ENCODE results near the gene PYGM. TPM values are rescaled to one million over a fixed set of nuclear protein-coding genes. Genes with fewer than 3 reads are reported as not detected.

PYGM gene
- total RNA-seq, 1 experiment from 2014 or later = 1.7 TPM

DNA sequence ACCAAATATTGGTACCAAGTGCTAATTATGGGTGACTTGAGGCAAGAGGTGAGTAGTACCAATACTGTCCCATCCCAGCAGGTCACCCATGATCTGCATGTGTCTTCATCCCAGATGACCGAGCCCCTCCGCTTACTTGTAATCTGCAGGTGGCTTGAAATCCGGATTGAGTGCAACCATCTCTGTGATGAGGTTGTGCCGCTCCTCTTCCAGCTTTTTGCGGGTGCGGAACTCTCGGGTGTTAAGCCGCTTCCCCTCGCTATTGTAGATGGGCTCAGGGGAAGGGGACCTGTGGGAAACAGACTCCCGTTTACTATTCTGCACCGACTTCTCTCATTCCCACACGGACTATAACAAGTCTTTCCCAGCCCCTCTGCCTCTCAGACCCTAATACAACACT is 10.3 kb upstream of the PYGM start (continued):
- TF ChIP-seq POLR2A (IDR thresholded peaks at IDR 0.05; ENCODE audit: borderline replicate concordance, extremely low read depth, insufficient read depth, insufficient read length) = no peak
- TF ChIP-seq CEBPB (IDR thresholded peaks at IDR 0.05; ENCODE audit: low read depth) = no peak
- TF ChIP-seq FOSL1 (IDR thresholded peaks at IDR 0.05; ENCODE audit: low read depth) = no peak
- TF ChIP-seq SRF (IDR thresholded peaks at IDR 0.05; ENCODE audit: low read depth) = no peak

DNA sequence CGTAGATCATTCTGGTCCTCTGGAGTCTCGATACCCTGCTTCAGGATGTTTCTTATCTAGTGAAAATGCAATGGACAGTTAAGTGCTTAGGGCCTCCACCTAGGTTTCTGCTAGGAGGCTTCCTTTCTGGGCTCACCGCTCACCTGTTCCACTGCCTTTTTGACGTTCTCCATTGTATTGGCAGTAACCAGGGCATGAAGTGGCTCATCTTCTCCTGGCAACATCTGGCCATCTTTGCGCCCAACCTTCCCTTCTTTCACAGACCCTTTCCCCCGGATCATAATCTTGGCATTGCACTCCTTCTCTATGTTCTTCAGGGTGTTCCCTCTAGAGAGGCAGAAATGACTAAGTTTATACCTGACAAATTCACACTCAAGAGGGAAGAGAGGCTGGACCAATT is 9.5 kb upstream of the PYGM start:
- no peak for DNase-seq (ENCODE audit: low read depth, low spot score)
- ATAC-seq = no peak
- CTCF ChIA-PET = no interaction called here
- Histone ChIP-seq H3K4me1 (ENCODE audit: control insufficient read depth in 1 of 2, insufficient read depth in 2 of 2, low read length in 2 of 2) (no peaks in the 10 kb centered on the region), H3K27ac (ENCODE audit: low read depth, low read length) (no peak overlapping the region), H2AFZ (ENCODE audit: low read depth, low read length, poor library complexity, severe bottlenecking) (no peak overlapping the region), H3K79me2 (ENCODE audit: insufficient read depth, low read length) (peaks cover 92% of the 10 kb centered on the region), H3K4me3 (replicated peaks in 1 of 2; ENCODE audit: low read depth in 1 of 2, low read length in 2 of 2) (no peak overlapping the region), H3K27me3 (ENCODE audit: insufficient read depth, low read length) (no peaks in the 10 kb centered on the region), H3K9me2 (ENCODE audit: insufficient read depth) (no peaks in the 10 kb centered on the region), H4K20me1 (ENCODE audit: insufficient read depth) (peaks cover 57% of the 10 kb centered on the region; the same call in 1 of the 2 replicates), H3K9ac (ENCODE audit: low read length) (no peak overlapping the region), H3K9me3 (ENCODE audit: control insufficient read depth in 1 of 2, insufficient read depth in 1 of 2, low read depth in 1 of 2, low read length in 2 of 2) (no peaks in the 10 kb centered on the region), H3K4me2 (ENCODE audit: low read length) (no peak overlapping the region), H3K36me3 (ENCODE audit: control insufficient read depth in 1 of 2, insufficient read depth in 2 of 2, low read length in 2 of 2) (peaks cover 91 to 95% of the 10 kb centered on the region in 2 experiments)
- RAD21 ChIA-PET (ENCODE audit: low non-redundant PET in 1 of 2, low total read pairs in 2 of 2, uncharacterized antibody in 2 of 2, unreplicated experiment in 2 of 2) = no interaction called here
- BruUV-seq (replicated peaks) = no TSS peak
- POLR2A ChIA-PET = no interaction called here
- TF ChIP-seq RAD21 (IDR thresholded peaks at IDR 0.05; ENCODE audit: low read depth) = no peak
- no peak for TF ChIP-seq ZNF274 (IDR thresholded peaks at IDR 0.05; ENCODE audit: low read depth, low read length)
- intact Hi-C loops (cut with micrococcal nuclease) = no loop called here

DNA sequence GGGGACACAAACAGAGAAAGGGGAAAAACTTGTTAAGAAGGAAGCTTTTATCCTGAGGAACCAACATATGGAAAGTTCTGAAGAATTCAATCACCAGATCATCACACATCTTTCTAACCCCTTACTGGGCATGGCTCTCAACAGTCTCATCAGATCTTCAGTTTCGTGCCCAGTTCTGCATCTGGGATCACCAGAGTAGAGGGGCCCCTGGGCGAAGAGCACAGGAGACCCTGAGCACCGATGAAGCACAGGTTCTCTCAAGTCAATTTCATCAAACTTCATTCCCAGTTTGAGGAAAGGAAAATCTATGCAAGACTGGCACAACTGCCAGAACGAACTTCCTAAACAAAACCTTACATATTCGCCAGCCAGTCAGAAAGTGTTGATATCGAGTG is 8.5 kb upstream of the PYGM start:
- no peak overlapping the region for H2AFZ ChIP-seq (ENCODE audit: low read depth, low read length, poor library complexity, severe bottlenecking)
- H3K9me3 ChIP-seq (ENCODE audit: control insufficient read depth in 1 of 2, insufficient read depth in 1 of 2, low read depth in 1 of 2, low read length in 2 of 2) = no peaks in the 10 kb centered on the region
- BruUV-seq (replicated peaks) = no TSS peak
- H3K4me2 ChIP-seq (ENCODE audit: low read length) = no peak overlapping the region
- H3K4me3 ChIP-seq (replicated peaks in 1 of 2; ENCODE audit: low read depth in 1 of 2, low read length in 2 of 2) = no peak overlapping the region
- H3K9me2 ChIP-seq (ENCODE audit: insufficient read depth) = no peaks in the 10 kb centered on the region
- intact Hi-C loops (cut with micrococcal nuclease) = no loop called here
- RAD21 ChIA-PET (ENCODE audit: low non-redundant PET in 1 of 2, low total read pairs in 2 of 2, uncharacterized antibody in 2 of 2, unreplicated experiment in 2 of 2) = no interaction called here
- peaks cover 85% of the 10 kb centered on the region for H3K79me2 ChIP-seq (ENCODE audit: insufficient read depth, low read length)
- DNase-seq (ENCODE audit: low read depth, low spot score) (no peak), ATAC-seq (no peak)
- TF ChIP-seq ELF1 (IDR thresholded peaks at IDR 0.05; ENCODE audit: borderline replicate concordance, low read depth) = no peak
- TF ChIP-seq MAX (IDR thresholded peaks at IDR 0.05) = no peak
- no peak for TF ChIP-seq TCF7L2 (IDR thresholded peaks at IDR 0.05; ENCODE audit: borderline replicate concordance, extremely low read depth, insufficient read depth, insufficient read length)
- no peak for TF ChIP-seq FOSL1 (IDR thresholded peaks at IDR 0.05; ENCODE audit: low read depth)
- TF ChIP-seq RAD21 (IDR thresholded peaks at IDR 0.05; ENCODE audit: low read depth) = no peak
- no peak for TF ChIP-seq JUND (IDR thresholded peaks at IDR 0.05)
- no peak for TF ChIP-seq REST (IDR thresholded peaks at IDR 0.05; ENCODE audit: low read depth)
- no peak for TF ChIP-seq POLR2AphosphoS5 (IDR thresholded peaks at IDR 0.05; ENCODE audit: low read depth, low read length)
- no peak for TF ChIP-seq CEBPB (IDR thresholded peaks at IDR 0.05; ENCODE audit: low read depth)
- no peak for TF ChIP-seq CBX3 (IDR thresholded peaks at IDR 0.05; ENCODE audit: low read depth)
- no peaks in the 10 kb centered on the region for H3K4me1 ChIP-seq (ENCODE audit: control insufficient read depth in 1 of 2, insufficient read depth in 2 of 2, low read length in 2 of 2)
- CTCF ChIA-PET = no interaction called here
- peaks cover 91% of the 10 kb centered on the region in 2 experiments for H3K36me3 ChIP-seq (ENCODE audit: control insufficient read depth in 1 of 2, insufficient read depth in 2 of 2, low read length in 2 of 2)
- no peaks in the 10 kb centered on the region for H3K27me3 ChIP-seq (ENCODE audit: insufficient read depth, low read length)
- H4K20me1 ChIP-seq (ENCODE audit: insufficient read depth) = peaks cover 51% of the 10 kb centered on the region; the same call in 1 of the 2 replicates
- H3K27ac ChIP-seq (ENCODE audit: low read depth, low read length) = no peak overlapping the region
- H3K9ac ChIP-seq (ENCODE audit: low read length) = no peak overlapping the region
- POLR2A ChIA-PET = no interaction called here

Data from HCT116 (cell line).